NCI-H2029 (cell line): ENCODE data around the gene SESN1.
A peak's percentile ranks its signal among the peaks of the same experiment; 100 is the strongest.
"Not testable (repeated sequence)": the region's sequence is repeated elsewhere in the genome, so short reads cannot be mapped to it uniquely, and the experiment has no call there.

Experiments used
- DNase-seq: peaks from one replicate; lab custom pipeline; 2025; lab: John Stamatoyannopoulos, UW

SESN1 gene

DNA sequence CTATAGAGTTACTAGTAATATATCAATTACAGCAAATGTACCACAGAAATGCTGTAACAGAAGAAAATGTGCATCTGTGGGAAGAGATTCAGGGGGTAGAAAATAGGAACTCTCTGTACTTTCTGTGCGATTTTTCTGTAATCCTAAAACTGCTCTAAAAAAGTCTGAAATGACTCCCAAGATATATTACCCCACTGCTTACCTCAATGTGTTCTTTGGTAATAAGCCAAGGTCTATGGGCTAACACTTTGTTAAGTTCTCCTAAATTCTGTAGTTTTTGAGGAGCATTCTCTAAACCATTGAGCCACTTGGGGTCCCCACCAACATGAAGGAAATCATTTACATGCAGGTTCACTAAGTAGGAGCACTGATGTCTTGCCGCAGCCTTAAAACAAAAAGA lies 94.4 kb downstream of the SESN1 start:
- DNase-seq: no peak

DNA sequence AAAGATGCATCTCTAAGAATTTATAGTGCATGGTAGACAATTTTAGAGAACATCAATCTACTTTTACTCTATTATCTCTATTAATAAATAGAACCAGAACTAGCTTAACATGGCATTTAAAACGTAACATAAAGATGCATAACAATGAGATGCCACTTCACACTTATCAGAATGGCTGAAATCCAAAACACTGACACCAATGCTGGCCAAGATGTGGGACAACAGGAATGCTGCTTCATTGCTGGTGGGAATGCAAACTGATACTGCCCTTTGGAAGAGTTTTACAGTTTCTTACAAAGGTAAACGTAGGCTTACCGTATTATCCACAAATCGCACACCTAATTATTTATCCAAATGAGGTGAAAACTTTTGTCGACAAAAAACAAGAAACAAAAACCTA lies 95.2 kb downstream of the SESN1 start:
- DNase-seq: no peak

DNA sequence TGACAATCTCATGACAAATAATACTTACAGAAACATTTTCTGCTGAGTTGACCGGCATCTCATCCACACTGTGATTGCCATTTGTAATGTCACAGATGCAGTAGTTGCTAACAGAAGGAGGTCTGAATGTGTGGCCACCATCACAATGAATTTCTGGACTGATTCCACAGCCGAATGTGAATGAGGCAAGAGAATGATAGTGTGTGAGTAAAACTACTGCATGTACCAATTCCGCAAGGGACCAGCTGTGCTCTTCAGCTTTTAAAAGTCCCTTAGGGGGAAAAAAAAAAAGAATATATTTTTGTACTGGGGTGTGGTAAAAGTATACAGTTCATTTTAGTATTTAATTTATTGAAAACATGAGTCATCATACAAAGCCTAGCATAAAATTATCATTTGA lies 96.2 kb downstream of the SESN1 start:
- no peak for DNase-seq

DNA sequence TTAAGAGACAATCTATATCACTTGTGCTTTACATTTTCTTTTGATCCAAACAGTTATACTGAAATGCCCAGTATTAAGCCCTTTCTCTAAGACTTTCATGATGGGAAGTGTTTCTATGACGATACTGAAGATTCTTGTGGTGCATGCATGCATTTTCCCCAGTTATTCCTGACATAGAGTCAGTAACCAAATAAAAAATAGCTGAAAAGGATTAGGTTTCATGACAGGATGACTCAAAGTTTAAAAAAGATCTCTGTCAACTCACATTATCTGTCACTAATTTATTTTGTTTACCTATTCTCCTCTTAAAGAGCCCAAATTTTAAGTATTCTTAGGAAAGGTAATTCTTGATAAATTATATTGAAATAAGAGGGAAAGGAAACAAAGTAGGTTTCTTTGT lies 98.4 kb downstream of the SESN1 start:
- no peak for DNase-seq

DNA sequence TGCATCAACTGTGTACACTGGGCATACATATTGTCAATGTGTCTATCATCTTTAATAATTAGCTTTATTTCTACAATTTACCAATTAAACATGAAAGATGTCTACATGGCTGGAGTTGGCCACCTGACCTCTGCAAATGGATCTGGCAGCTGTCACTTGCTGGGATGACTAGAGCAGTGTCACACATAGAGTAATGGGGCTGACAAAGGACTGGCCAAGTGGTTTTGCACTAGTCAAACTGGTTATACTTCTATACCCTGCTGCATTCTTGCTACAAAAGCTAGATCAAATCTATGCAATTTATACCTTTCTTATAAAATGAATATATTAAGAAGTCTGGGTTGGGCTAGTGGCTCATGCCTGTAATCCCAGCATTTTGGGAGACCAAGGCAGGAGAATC lies 99.3 kb downstream of the SESN1 start:
- no peak for DNase-seq

DNA sequence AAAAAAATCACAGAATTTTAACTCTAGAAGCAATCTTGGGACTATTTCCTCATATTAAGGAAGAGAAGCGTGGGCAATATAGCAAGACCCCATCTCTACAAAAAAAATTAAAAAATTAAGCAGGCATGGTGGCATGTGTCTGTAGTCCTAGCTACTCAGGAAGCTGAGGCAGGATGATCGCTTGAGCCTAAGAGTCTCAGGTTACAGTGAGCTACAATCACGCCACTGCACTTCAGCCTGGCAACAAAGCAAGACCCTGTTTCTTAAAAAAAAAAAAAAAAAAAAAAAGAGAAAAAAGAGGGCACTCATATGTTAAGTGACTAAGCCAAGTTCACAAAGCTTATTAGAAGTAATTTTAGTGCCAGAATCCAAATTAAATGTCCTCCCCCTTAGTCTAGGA lies 100.8 kb downstream of the SESN1 start:
- no peak for DNase-seq

DNA sequence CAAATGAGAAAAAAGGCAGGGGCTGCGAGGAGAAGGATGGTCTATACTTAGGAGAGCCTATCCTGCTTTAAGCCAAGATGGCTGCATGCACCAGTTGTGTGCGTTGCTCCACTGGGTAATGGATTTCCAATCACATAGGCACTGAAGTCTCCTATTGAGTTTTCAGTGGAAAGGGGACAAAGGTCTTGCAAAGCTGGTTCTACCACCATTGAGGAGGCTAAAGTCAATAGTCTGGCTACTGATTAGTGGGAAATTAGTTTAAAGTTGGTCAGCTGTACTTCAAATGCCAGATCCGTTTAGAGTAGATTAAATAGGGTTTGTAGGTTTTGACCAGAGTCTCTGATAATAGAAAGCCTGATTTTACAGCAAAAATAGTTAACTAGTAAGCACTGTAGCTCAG lies 104.9 kb downstream of the SESN1 start:
- DNase-seq: no peak

DNA sequence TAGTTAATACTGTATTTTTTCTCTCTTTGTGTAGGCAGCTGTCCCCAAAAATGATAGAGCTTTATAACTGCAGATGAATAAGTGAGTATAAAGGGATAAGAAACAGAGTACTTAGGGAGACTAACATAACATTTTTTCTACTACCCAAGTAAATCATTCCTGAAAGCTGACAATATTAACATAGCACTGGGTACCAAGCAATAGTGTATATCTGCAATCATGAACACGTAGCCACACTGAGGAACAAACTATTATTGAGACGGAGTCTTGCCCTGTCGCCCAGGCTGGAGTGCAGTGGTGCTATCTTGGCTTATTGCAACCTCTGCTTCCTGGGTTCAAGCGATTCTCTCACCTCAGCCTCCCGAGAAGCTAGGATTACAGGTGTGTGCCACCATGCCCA lies 105.9 kb downstream of the SESN1 start:
- no peak for DNase-seq

DNA sequence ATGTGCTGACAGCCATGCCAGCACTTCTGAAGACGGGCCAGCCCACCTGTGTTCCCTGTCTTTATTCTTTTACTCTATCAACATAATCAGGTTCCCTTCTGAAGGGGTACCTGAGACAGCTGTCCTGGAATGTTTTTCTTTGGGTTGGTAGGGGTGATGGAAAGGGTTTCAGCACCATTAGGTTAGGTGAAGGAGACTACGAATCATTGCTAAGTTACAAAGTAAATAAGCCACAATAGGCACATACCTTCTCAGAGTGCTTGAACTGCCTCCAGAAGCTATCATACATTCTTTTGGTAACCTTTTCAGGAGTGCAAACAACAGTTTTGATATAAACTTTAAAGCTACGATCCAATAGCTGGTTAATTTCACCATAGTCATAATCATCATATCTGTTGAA lies 106.3 kb downstream of the SESN1 start:
- no peak for DNase-seq

DNA sequence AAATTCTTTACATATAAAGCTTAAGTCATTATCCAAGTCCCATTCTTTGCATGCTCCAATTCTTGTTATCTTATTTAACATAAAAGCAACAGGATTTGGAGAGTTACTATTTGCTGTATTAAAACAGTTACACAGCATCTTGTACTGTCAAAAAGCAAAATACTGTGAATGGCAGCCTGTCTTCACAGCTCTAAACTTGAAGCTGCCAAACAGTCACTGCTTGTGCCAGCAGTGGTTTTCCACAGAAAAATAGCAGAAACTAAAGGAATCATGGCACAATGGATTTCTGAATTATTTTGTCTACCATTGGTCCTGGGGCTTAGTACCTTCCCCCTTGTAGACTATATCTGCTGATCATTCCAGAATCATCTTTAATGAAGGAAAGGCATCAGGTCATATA lies 107.5 kb downstream of the SESN1 start:
- no peak for DNase-seq

DNA sequence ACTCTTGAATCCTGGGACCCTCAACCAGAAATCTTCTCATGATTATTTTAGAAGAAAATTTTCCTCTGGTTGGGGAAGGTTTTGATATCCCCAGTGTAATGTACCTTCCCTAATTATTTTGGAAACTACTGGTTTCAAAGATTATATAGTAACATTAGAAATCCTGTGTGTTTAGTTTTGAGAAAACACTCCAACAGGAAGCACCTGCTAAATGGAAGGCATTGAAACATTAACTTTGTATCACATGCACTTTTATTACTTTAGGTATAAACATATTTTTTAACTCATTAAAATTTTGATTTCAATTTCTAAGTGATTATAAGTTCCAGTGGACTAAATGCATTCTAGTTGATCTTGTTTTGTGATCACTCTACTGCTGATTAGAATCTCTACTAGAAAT lies 109.3 kb downstream of the SESN1 start:
- no peak for DNase-seq

DNA sequence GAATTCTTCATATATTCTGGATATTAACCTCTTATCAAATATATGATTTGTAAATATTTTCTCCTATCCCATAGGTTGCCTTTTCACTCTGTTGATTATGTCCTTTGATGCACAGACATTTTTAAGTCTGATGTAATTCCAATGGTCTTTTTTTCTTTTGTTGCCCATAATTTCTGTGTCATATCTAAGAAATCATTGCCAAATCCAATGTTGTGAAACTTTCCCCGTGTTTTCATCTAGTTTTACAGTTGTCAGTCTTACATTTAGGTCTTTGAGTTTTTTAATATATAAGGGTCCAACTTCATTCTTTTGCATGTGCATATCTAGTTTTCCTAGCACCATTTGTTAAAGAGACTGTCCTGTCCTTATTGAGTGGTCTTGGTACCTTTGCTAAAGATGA lies 111.5 kb downstream of the SESN1 start:
- DNase-seq: no peak

DNA sequence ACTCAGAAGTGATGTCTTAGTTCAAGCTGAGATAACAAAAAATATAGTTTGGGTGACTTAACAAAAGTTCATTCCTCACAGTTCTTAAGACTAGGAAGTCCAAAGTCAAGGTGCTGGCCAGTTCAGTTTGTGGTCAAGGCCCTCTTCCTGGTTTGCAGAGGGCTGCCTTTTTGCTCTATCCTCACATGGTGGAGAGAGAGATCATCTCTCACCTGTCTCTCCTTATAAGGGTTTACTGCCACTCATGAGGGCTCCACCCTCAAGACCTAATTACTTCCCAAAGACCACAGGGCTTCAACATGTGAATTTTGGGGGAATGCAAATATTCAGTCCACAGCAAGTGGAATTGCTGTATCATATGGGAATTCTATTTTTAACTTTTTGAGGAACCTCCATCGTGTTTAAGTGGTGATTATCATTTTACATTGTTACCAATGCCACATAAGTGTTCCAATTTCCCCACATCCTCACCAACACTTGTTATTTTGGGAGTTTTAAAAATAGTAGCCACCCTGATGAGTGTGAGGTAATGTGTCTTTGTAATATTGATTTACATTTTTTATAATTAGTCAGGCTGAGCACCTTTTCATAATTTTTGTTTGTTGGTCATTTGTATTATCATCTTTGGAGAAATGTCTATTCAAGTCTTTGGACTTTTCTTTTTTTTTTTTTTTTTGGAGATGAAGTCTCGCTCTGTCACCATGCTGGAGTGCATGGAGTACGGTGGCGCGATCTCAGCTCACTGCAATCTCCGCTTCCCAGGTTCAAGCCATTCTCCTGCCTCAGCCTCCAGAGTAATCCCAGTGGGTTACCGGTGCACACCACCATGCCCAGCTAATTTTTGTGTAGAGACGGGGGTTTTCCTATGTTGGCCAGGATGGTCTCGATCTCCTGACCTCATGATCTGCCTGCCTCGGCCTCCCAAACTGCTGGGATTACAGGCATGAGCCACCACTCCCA lies 112.2 kb downstream of the SESN1 start:
- no peak for DNase-seq

DNA sequence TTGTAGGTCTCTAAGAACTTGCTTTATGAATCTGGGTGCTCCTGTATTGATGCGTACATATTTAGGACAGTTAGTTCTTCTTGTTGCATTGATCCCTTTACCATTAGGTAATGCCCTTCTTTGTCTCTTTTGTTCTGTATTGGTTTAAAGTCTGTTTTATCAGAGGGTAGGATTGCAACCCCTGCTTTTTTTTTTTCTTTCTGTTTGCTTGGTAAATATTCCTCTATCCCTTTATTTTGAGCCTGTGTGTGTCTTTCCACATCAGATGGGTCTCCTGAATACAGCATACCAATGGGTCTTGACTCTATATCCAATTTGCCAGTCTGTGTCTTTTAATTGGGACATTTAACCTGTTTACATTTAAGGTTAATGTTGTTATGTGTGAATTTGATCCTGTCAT lies 116.0 kb downstream of the SESN1 start:
- not testable (repeated sequence) for DNase-seq

DNA sequence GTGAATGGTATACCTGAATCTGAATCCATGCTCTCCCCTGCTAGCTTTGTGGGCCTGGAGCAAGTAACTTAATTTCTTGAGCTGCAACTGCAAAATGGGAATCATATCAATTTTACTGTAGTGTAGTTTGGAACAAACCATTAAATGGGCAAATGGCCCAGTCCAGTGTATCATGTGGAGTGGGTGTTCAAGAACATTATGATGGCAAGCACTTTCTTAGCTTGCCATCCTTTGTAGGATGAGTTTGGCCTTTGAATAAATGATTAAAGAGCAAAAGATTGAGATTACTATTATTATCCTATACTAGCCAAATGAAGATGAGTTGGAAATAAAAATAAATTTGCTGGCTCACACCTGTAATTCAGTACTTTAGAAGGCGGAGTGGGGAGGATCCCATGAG lies 120.4 kb downstream of the SESN1 start:
- DNase-seq: no peak

DNA sequence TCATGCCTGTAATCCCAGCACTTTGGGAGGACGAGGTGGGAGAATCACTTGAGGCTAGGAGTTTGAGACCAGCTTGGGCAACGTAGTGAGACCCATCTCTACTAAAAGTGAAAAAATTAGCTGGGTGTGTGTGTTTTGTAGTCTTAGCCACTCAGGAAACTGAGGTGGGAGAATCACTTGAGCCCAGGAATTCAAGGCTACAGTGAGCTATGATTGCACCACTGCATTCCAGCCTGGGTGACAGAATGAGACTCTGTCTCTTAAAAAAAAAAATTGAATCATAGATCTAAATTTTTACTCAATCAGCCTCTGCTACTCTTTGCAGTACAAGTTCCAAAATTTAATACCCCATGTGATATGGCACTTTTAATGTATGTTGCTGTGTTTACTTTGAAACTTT lies 124.9 kb downstream of the SESN1 start:
- DNase-seq: no peak

DNA sequence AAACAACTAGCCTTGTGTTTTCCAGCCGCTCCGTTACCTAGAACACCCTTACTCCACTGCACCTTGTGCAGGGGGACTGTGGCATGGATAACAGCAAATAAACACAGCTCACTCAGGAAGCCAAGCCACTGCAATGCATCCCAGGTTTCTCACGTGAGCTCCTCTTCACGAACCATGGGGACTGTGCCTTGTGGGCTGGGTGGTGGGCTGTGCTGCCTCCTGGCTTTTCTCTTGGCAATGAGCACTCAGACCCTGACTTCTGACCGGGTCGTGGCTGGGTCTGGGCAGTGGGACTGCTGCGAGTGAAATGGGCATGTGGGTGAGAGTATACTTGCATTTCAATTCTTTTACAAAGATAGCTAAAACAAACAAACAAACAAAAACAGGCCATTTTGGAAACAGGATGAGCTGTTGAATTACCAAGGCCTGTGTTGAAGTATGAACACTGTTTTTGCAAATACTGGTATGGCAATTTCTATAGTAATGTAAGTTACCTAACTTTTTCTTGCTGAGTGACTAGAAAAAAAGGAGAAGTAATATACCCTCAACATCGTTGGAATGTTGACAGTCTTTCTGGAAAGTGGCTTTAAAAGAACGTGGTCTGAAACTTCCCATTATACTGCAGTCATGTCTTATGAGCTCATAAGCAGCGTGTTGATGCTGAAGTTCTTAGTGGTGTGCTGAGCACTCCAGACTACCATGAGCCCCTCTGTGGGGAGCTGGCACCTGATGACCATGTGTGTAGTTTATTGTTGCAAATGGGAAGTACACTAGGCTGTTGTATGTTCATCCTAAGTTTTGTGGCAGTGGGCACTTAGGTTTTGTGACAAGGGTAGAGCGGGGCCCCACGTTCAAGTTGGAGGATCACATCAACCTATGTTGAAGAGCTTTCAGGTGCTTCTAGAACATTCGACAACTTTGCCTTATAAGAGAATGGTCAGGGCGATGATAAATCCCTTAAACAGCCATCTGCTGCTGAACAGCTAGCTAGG lies 126.0 kb downstream of the SESN1 start:
- DNase-seq: no peak

DNA sequence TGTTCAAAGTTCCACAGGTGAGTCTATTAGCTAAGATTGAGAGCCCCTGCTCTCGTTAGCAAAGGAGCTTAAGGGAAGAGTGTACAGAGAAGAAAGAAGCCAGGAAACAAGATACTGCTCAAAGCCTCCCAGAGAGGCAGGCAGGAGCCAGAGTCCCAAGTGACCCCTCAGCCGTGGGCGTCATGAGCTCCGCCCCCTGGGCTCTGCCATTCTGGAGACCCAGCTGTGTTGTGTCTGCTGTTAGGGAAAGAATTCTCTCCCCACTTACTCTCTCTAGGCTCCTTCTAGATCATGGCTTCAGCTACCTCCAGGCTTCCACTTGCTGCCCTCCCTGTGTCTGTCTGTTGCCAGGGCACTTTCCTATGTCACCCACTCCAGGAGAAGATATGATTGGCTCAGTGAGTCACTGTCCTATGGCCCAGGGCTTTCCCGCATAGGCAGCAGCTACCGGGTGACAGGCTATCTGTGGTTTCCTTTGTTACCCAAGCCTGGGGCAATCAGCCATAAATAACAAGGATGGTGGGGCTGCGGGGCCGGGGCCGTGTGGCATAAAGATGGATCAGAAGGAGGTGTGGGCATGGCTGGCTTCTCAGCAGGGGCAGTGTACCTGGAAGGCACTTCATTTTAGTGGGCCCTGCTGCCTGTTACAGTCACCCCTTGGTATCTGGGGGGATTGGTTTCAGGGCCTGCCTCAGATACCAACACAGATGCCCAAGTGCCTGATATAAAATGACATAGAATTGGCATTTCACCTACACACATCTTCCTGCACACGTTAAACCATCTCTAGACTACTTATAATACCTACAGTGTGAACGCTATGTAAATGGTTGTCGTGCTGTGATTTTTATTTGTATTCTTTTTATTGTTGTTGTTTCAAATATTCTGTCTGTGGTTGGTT lies 127.5 kb downstream of the SESN1 start:
- peak; percentile 22 for DNase-seq

DNA sequence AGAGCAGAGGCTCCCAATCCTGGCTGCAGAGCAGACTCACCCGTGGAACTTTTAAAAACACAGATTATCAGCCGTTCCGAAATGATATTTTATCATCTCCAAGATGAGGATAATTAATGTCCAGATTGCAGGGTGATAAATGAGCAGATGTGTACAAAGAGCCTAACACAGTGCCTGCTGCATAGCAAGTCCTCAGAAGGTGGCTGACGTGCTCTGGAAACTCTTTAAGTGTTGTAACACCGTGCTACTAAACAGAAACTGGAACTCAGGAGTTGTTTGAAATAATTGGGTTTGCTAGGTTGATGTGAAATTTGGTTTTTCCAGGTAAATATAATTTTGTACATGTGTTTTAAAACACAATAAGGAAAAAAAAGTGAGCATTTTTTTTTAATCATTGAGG lies 128.4 kb downstream of the SESN1 start:
- no peak for DNase-seq

DNA sequence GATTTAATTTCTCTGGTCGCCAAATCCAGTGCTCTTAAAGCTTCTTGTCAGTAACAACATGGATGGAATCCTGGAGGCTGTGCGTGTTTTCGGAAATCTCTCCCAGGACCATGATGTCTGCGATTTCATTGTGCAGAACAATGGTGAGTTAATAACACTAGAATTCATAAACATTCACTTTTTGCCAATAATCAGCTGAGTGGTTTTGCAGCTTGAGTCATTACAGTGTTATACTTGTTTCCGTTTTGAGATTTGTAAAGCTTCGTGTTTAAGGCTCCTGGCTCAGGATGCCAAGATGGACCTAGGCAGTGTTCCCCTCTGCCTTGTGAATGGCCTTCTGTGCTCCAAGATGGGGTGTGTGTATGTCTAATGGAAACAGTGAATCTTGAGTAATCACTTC lies 132.7 kb downstream of the SESN1 start:
- DNase-seq: no peak

DNA sequence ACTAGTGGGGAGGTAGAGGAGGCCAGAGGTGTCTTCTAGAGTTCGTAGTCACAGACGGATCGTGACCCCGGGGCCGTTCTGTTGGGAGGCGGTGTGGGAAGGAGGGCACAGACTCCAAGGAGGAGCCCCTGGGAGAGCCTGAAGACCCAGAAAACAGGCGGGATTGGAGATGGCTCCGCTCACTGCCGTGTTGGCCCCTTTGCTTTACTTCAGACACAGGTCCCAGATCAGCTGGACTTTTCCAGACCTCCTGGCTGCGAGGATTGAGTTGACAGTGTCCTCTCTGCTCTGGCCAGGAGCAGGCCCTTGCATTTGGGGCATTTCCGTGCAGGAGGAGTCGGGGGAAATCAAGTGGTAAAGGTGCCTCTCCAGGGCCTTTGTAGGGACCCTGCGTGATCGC lies 133.6 kb downstream of the SESN1 start:
- no peak for DNase-seq

DNA sequence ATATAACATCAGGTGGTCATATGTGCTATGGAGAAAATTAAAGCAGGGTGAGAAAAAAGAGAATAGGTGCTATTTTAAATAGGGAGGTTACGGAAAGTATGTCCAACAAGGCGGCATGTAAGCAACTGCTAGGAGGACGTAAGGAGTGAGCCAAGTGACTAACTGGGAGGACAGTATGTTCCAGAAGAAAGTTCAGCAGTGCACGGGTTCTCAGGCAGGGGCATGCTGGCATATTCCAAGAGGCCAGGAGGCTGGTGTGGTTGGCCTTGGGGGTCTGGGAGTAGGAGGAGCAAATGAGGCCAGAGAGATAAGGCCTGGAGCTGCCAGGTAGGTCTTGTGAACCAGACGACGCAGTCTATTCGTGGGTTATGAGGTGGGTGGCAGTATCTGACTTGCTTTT lies 134.0 kb downstream of the SESN1 start:
- DNase-seq: no peak
